ENCODE data around the gene MAL.
"Not testable (repeated sequence)": the region's sequence is repeated elsewhere in the genome, so short reads cannot be mapped to it uniquely, and the experiment has no call there.

The MAL gene

GRCh38 chr2:95087379-95087778, 61.9 kb downstream of the MAL start:
- DNase-seq (ENCODE audit: low read depth in 2 of 2), result no peak
- H3K4me3 ChIP-seq (replicated peaks in 1 of 2; ENCODE audit: low read depth in 2 of 2, low read length in 2 of 2), result no peak overlapping the region
- TF ChIP-seq, protein P1, sequence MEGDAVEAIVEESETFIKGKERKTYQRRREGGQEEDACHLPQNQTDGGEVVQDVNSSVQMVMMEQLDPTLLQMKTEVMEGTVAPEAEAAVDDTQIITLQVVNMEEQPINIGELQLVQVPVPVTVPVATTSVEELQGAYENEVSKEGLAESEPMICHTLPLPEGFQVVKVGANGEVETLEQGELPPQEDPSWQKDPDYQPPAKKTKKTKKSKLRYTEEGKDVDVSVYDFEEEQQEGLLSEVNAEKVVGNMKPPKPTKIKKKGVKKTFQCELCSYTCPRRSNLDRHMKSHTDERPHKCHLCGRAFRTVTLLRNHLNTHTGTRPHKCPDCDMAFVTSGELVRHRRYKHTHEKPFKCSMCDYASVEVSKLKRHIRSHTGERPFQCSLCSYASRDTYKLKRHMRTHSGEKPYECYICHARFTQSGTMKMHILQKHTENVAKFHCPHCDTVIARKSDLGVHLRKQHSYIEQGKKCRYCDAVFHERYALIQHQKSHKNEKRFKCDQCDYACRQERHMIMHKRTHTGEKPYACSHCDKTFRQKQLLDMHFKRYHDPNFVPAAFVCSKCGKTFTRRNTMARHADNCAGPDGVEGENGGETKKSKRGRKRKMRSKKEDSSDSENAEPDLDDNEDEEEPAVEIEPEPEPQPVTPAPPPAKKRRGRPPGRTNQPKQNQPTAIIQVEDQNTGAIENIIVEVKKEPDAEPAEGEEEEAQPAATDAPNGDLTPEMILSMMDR (IDR thresholded peaks at IDR 0.05; ENCODE audit: low read depth, low read length), result no peak

GRCh38 chr2:95091885-95092555, 66.5 kb downstream of the MAL start:
- TF ChIP-seq, protein P1 (IDR thresholded peaks at IDR 0.05; ENCODE audit: low read depth, low read length), result no peak
- DNase-seq (ENCODE audit: low read depth in 2 of 2), result no peak
- no peak overlapping the region for H3K4me3 ChIP-seq (replicated peaks in 1 of 2; ENCODE audit: low read depth in 2 of 2, low read length in 2 of 2)

DNA sequence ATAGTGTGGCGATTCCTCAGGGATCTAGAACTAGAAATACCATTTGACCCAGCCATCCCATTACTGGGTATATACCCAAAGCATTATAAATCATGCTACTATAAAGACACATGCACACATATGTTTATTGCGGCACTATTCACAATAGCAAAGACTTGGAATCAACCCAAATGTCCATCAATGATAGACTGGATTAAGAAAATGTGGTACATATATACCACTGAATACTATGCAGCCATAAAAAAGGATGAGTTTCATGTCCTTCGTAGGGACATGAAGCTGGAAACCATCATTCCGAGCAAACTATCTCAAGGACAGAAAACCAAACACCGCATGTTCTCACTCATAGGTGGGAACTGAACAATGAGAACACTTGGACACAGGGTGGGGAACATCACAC, 72.8 kb downstream of the MAL start:
- H3K4me3 ChIP-seq (replicated peaks in 1 of 2; ENCODE audit: low read depth in 2 of 2, low read length in 2 of 2); DNase-seq (ENCODE audit: low read depth in 2 of 2): not testable (repeated sequence)

DNA sequence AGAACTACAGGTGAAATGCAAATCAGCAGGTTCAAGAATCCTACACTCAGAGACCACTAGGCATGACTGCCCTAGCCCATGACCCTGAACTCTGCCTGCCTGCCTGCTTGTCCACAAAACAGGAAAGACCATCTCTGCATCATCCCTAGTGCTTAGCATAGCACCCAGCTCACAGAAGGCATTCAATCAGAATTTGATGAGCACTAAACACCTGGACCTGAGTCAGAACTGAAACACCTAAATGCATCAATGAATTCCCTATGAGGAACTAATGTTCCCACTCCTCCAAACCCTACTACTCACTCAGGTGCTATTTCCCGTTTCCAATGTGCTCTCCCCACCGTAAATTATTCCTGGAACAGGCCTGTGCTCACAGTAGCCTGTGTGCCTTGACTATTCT, 74.4 kb downstream of the MAL start:
- TF ChIP-seq, protein P1 (IDR thresholded peaks at IDR 0.05; ENCODE audit: low read depth, low read length), result no peak
- no peak overlapping the region for H3K4me3 ChIP-seq (replicated peaks in 1 of 2; ENCODE audit: low read depth in 2 of 2, low read length in 2 of 2)
- DNase-seq (ENCODE audit: low read depth in 2 of 2), result no peak
